ENCODE measurements around the gene CGAS.
A peak's percentile ranks its signal among the peaks of the same experiment; 100 is the strongest.
"Not testable (repeated sequence)": the region's sequence is repeated elsewhere in the genome, so short reads cannot be mapped to it uniquely, and the experiment has no call there.

CGAS gene

DNA sequence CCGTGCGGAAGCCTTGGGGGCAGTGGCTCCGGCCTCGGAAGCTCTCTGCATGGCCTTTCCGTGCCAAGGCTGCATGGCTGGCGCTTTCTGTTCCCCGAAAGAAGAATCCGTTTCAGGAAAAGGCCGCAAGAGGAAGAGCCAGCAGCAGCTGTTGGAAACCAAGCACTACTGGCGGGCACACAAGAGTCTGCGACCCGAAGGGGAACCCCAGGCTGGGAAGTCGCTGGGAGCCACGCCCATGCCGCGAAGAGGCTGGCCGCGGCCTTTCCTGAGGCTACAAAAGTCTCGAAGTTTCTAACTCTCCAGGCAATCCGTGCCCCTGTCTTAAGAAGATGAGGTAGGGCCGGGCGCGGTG is at the start of gene CGAS:
CGAS (minus strand) TSS at position 191 of the 355 bp plus-strand sequence; CDS start at position 75, 116 bp downstream.
- DNase-seq: peak; percentile 65

DNA sequence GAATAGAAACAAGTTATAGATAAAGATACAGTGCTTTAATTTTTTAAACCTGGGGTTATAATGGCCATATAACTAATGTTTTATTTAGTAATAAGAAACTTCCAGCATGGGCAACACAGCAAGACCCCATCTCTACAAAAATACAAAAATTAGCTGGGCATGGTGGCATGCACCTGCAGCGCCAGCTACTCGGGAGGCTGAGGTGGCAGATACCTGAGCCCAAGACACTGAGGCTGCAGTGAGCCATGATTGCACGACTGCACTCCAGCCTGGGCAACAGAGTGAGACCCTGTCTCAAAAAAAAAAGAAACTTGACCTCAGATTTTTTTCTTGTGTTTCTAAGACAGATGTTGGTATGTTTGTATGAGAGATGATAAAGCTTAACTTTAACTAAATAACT is 45.8 kb upstream of the CGAS start:
- no peak for DNase-seq

DNA sequence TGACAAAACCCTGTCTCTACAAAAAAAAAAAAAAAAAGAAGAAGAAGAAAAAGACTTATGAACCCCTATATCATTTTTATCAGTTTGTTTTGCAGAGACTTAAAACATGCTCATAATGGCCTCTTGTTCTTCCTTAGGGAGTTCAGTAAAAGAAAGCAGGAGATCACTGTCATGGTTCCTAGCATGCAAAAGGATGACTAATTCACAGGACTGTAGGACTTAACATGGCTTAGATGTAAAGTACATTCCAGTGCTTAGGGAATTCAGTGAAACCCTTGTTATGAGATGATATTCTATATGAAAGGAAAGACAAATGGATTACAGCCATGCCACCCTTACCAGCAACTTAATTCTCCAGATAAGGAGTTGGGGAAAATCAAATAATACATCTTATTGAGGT is 39.3 kb upstream of the CGAS start:
- no peak for DNase-seq

DNA sequence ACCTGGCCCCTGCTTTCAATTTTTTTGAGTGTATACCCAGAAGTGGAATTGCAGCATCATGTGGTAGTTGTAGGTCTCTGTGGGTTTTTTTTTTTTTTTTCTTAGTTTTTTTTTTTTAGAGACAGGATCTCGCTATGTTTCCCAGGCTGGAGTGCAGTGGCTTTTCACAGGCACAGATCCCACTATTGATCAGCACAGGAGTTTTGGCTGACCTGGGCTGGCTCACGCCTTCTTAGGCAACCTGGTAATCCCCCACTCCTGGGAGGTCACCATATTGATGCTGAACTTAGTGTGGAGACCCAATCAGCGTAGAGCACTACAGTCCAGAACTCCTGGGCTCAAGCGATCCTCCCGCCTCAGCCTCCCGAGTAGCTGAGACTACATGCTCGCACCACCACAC is 35.4 kb upstream of the CGAS start:
- no peak for DNase-seq

DNA sequence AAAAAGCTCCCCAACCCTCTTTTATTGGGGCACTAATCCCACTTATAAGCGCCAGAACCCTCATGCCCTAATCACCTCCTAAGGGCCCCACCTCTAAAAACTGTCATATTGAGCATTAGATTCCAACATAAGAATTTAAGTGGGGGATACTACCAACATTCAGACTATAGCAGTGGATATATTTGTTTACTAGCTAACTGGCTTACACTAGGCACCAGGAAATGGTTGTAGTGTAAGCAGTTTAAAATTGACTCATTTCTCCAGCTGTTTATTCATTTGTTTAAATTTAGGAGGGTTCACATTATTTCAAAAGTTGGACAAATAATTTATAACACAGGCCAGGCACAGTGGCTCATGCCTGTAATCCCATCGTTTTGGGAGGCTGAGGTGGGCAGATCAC is 32.3 kb upstream of the CGAS start:
- no peak for DNase-seq

DNA sequence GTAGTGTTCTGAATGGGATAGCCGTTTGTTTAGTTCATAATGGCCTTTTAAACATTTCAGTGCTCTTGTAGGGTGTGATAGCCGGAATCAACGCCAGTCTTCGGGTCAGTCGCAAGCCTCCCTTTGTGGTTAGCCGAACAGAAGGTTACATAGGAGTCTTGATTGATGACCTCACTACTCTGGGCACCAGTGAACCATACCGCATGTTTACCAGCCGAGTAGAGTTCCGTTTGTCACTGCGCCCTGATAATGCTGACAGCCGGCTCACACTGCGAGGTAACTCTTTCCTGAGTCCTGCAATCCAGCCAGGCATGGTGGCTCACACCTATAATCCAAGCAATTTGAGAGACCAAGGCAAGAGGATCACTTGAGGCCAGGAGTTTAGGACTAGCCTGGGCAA is 29.9 kb upstream of the CGAS start:
- no peak for DNase-seq

DNA sequence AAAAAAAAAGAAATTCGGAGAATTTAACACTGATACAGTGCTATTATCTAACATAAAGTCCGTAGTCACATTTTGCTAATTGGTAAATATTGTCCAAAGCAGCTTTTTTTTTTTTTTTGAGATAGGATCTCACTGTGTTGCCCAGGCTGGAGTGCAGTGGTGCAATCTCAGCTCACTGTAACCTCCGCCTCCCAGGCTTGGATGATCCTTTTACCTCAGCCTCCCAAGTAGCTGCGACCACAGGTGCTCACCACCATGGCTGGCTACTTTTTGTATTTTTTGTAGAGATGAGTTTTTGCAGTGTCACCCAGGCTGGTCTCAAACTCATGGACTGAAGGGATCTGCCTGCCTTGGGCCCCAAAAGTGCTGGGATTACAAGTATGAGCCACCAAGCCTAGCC is 25.3 kb upstream of the CGAS start:
- DNase-seq: no peak

DNA sequence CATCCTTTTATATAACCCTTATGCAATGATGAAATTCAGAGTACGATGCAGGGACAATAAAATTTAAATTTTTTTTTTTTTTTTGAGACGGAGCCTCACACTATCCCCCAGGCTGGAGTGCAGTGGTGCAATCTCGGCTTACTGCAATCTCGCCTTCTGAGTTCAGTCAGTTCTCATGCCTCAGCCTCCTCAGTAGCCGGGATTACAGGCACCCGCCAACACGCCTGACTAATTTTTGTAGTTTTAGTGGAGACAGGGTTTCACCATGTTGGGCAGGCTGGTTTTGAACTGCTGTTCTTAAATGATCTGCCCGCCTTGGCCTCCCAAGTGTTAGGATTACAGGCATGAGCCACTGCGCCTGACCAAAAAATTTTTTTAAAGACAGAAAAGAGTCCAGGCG is 24.6 kb upstream of the CGAS start:
- no peak for DNase-seq

DNA sequence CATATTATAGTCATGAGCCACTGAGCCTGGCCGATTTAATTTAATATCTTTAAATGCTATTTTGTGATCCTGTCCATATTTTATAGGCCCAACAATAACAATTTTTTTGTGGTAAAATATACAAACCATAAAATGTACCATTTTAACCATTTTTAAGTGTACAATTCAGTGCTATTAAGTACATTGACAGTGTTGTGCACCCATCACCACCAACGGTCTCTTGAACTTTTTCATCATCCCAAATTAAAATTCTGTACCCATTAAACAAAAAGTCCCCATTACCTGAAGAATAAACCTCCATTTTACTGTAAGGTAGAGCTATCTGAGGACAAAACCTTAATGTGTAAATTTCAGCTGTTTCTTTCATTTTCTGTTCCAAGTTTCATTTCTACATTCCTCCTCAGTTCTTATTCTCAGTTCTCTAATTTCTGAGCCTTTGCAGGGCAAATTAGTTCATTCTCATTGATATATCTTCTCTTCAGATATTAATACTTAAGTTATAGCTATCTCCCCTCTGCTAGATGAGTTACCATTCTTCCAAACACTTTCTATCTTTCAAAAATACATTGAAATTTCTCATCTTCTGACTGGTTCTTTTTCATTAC is 19.7 kb upstream of the CGAS start:
- no peak for DNase-seq

DNA sequence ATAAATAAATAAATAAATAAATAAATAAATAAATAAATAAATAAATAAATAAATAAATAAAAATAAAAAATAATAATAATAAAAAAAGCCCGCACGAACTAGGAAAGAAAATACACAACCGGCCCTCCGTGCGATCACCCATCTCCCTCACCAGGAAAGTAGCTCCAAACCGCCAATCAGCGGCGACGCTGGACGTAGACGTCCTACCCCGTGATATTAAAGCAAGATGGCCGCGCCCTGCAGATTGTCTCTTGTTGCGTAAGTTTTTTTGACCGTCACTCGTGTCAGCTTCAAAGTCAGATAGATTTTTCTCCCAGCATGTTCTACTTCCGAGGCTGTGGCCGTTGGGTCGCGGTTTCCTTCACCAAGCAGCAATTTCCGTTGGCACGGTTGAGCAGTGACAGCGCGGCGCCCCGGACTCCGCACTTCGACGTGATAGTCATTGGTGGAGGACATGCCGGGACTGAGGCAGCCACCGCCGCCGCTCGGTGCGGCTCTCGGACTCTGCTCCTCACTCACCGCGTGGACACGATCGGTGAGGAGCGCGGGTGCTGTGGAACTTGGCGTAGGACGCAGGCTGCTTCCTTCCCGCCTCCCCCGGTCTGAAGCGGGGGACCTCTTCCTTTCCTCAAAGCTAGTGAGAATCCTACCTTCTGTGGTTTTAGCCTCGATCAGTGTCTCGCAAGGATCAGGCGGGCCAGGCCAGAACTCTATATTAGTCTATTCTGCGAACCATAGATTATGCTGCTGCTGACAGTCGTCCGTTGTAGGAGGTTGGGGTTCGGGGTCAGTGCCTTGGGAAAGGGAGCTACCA is 9.6 kb upstream of the CGAS start, which contains the start of gene MTO1:
MTO1 (plus strand) TSS at position 201 of the 814 bp plus-strand sequence; CDS start at position 319, 118 bp downstream.
- peak; percentile 75 for DNase-seq

DNA sequence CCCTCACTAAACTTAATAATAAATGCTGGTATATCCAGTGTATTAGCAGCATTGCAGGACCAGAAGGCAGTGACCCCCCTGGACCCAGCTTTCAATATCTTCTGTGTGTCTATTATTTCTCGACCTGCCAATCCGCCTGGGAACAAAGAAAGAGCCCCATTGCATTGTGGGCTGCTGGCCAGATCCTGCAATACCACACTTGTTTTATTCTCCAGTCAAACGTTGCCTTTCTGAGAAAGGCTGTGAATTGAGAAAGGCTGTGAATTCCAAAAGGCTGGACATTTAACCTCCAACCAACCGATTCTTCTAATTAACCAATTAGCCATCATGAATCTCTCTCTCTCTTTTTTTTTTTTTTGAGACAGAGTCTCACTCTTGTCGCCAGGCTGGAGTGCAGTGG is 8.0 kb upstream of the CGAS start:
- no peak for DNase-seq

DNA sequence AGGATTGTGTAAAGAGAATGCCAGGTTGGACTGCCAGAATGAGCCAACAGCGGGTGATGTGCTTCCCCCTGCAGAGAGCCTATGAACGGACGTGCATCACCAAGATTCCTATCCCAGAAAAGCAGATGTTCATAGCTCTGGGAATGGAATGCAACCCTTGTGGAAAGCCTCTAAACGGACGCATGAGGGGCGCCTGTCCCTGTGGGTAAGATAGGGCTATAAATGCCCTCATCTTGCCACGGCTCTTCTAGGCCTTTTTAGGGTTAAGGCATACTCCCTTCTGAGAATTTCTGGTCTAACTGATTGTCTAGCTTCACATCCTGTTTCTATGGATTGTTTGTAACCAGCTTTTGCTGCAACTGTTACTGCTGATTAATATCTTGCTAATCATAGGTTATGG is 7.4 kb upstream of the CGAS start:
- not testable (repeated sequence) for DNase-seq

DNA sequence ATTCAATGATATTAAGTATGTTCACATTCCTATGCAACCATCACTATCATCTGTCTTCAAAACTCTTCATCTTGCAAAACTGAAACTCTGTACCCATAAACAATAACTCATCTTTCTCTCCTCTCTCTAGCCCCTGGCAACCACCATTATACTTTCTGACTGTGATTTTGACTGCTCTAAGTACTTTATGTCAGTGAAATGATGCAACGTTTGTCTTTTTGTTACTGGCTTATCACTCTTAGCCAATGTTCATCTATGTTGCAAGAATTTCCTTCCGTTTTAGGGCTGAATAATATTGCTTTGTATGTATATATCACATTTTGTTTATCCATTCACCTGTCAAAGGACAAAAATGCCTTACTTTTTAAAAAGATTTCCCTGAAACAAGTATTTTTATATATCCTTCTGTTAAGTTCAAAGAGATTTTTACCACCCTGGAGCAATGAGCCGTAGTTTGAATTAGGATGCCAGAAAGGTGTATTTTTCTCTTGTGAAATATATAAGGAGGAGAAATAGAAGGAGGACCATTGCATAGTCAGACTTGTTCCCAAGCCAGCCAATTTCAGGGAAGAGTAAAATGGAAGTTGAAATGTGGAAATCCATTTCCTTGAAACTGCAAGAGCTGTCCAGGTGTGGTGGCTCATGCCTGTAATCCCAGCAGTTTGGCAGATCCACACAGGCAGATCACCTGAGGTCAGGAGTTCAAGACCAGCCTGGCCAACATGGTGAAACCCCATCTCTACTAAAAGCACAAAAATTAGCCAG is 4.0 kb upstream of the CGAS start:
- DNase-seq: no peak

DNA sequence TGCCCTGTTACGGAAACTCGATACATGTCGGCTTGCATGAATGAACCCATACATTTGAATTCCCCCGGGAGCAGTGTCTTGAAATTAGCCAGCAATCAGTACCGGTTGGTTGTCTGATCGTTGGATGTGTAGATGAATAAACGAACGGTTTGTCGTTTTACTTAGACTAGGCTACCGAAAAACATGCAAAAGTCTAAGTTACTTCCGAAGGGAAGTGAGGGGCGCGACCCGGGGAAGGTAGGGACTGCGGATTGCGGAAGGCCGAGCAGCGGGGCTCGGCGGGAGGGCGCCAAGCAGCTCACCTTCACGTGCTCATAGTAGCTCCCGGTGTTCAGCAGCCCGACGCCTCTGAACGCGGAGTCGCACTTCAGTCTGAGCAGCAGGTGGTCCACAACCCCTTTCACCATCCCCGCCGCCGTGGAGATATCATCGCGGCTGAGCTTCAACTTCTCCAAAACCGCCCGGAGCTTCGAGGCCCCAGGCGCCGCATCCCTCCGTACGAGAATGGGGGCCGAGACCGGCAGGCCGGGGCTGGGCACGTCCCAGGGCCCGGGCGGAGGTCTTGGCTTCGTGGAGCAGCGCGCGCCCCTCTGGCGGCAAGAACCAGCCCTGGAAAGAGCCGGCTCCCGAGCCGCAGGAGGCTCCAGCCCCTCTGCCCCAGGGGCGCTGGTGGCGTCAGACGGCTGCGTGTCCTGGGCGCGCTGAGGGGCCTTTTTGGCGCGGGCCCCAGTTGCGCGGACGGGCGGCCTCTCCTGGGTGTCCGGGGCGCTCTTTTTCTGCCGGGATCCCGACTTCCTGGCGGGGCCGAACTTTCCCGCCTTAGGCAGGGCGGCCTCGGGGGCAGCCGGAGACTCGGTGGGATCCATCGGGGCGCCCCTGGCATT is 632 bp downstream of the CGAS start:
- DNase-seq: peak; percentile 38

DNA sequence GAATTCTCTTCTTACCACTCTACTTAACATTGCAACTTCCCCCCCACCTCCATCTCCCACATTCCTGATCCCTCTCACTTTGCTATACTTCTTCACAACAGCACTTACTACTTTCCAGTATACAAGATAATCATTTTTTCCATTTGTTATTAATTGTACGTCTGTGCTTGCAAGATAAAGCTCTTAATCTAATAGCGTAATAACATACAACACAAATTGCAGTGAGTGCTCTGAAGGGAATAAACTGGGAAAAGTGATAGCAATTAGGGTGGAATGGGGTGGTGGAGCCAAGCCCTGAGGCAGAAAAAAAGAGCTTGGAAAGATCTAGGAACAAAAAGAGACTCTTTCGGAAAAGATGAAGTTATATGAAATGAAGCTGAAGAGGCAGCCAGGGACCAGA is 8.5 kb downstream of the CGAS start:
- no peak for DNase-seq

DNA sequence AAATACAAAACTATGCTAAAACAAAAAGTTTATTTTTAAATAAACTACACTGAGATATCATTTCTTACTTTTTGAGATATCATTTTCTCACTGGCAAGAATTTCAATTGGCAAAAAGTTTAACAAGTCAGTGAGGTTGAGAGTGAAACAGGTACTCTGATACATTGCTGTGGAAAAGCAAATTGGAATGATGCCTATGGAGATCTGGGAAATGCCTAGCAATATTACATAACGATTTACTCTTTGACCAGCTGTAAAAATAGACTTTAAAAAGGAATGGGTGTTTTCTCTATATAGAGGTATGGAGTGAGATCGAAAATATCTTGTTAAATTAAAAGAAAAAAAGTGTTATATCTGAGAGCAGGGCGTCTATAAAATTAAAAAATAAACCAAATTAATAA is 16.9 kb downstream of the CGAS start:
- no peak for DNase-seq

DNA sequence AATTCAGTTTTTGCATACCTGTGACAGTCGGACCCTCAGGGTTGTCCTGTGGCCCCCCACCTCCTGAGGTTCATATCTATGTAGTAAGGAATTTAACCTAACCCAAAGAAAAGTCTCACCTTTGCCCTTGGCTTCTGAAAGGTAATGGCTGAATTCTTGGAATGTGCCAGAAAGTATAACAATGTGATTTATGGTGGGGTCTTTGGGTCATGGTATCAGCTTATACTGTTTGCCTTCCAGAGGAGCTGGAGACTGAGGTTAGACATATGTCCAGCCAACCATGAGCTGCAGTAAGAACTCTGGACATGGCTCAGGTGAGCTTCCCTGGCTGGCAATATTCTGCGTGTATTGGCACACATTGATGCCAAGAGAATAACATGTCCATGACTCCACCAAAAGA is 30.6 kb downstream of the CGAS start:
- no peak for DNase-seq

DNA sequence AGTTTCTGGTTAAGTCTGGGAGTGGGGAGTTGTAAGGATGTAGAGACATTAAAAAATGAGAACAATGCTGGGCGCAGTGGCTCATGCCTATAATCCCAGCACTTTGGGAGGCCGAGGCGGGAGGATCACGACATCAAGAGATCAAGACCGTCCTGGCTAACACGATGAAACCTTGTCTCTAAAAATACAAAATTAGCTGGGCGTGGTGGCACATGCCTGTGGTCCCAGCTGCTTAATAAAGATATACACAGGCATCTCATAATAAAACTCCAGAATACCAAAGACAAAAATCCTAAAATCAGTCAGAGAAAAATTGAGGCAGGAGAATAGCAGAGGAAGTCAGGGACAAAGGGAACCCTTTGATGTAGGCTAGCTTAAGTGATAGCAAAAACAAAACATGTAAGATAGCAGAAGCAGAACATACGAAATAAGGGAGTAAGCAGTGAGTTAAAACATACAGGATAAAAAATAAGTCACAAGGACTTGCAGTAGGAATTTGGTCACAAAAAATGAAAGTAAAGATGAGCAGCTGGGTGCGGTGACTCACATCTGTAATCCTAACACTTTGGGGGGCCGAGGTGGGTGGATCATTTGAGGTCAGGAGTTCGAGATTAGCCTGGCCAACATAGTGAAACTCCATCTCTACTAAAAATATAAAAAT is 33.9 kb downstream of the CGAS start:
- no peak for DNase-seq

DNA sequence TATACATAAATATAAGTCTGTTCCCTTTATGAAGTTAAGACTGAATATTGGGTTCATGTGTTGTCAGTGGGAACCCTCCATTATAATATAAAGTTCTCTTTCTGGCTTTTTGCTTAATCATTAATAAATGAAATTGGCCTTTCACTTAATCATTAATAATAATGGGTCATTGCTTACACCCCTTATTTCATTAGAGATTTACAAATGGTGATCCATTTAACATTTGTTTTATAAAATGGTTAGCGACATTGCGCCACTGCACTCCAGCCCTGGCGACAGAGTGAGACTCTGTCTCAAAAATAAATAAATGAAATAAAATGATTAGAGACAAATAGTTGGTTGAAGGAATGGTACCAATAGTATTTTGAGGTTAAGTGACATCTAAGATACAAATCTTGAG is 39.0 kb downstream of the CGAS start:
- no peak for DNase-seq

DNA sequence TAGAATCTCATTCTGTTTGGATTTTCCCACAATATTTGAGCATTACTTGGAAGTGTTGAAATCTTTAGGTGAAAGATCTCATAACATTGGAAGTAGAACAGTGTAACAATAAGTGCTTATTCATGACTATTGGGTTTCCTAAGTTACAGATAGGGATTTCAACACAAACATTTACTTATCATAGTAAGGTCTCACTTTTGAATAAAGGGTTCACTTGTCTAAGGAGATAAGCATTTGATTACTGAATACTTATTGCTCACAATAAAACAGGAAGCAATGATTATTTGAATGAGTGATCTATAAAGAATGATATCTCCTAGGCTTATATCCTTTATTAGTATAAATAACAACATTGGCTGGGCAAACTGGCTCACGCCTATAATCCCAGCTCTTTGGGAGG is 42.7 kb downstream of the CGAS start:
- no peak for DNase-seq

DNA sequence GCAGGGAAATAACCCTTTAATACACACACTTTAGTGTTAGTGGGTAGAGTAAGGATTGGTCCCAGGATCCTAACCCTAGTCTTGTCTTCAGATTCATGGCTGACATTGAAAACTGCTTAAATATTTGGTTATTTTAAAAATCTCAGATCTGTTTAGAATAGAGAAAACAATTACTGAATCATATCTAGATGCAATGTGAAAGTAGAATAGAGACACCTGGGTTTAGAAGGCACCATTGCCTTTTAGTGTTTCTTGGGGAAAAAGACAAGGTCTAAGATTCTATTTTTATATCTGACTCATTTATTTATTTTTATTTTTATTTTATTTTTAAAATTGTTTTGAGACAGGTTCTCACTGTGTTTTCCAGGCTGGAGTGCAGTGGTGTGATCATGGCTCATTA is 51.4 kb downstream of the CGAS start:
- no peak for DNase-seq

DNA sequence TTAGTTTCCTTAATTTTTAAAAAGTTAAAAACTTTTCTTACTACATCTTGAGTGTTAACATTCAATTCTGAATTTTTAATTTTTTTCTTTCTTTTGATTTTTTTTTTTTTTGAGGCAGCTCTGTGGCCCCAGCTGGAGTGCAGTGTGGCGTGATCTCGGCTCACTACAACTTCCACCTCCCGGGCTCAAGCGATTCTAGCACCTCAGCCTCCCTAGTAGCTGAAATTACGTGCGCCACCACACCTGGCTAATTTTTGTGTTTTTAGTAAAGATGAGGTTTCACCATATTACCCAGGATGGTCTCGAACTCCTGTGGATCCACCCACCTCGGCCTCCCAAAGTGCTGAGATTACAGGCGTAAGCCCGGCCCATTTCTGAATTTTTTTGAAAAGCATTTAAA is 56.2 kb downstream of the CGAS start:
- no peak for DNase-seq

All from activated effector memory CD4-positive, alpha-beta T cell treated with Interleukin-2 at 50 U/mL for 16 hours (primary cell).